Measurements from ENCODE around the gene HK1.

HK1 gene

GRCh38 chr10:69340695-69341094 lies 62.4 kb downstream of the HK1 start:
- Histone ChIP-seq H3K4me1 (ENCODE audit: control insufficient read depth, insufficient read depth, low read length, poor library complexity, severe bottlenecking) (peaks cover 44% of the 10 kb centered on the region), H3K36me3 (ENCODE audit: control insufficient read depth, insufficient read depth, low read length) (no peaks in the 10 kb centered on the region), H3K4me3 (ENCODE audit: insufficient read depth, low read depth, low read length, poor library complexity, severe bottlenecking) (no peak overlapping the region), H3K27me3 (replicated peaks; ENCODE audit: control insufficient read depth, insufficient read depth, low read length, poor library complexity, severe bottlenecking) (no peaks in the 10 kb centered on the region), H3K27ac (ENCODE audit: insufficient read depth, low read length, poor library complexity, severe bottlenecking) (peak overlapping the region; percentile 8), H3K9me3 (ENCODE audit: control insufficient read depth, low read length) (no peaks in the 10 kb centered on the region)
- no peak for DNase-seq

- Histone ChIP-seq H3K4me1 (ENCODE audit: control insufficient read depth, insufficient read depth, low read length, poor library complexity, severe bottlenecking) (peaks cover 56% of the 10 kb centered on the region), H3K4me3 (ENCODE audit: insufficient read depth, low read depth, low read length, poor library complexity, severe bottlenecking) (no peak overlapping the region), H3K27me3 (replicated peaks; ENCODE audit: control insufficient read depth, insufficient read depth, low read length, poor library complexity, severe bottlenecking) (no peaks in the 10 kb centered on the region), H3K27ac (ENCODE audit: insufficient read depth, low read length, poor library complexity, severe bottlenecking) (peak overlapping the region; percentile 51), H3K9me3 (ENCODE audit: control insufficient read depth, low read length) (no peaks in the 10 kb centered on the region), H3K36me3 (ENCODE audit: control insufficient read depth, insufficient read depth, low read length) (no peaks in the 10 kb centered on the region)
- no peak for DNase-seq
Measured at GRCh38 chr10:69343905-69344304, 65.6 kb downstream of the HK1 start.

GRCh38 chr10:69344591-69345252 lies 66.4 kb downstream of the HK1 start:
- Histone ChIP-seq H3K4me1 (ENCODE audit: control insufficient read depth, insufficient read depth, low read length, poor library complexity, severe bottlenecking) (peaks cover 57% of the 10 kb centered on the region), H3K27me3 (replicated peaks; ENCODE audit: control insufficient read depth, insufficient read depth, low read length, poor library complexity, severe bottlenecking) (no peaks in the 10 kb centered on the region), H3K4me3 (ENCODE audit: insufficient read depth, low read depth, low read length, poor library complexity, severe bottlenecking) (peak overlapping the region; percentile 7), H3K9me3 (ENCODE audit: control insufficient read depth, low read length) (no peaks in the 10 kb centered on the region), H3K27ac (ENCODE audit: insufficient read depth, low read length, poor library complexity, severe bottlenecking) (peak overlapping the region; percentile 51), H3K36me3 (ENCODE audit: control insufficient read depth, insufficient read depth, low read length) (no peaks in the 10 kb centered on the region)
- DNase-seq: no peak

- no peaks in the 10 kb centered on the region for H3K27me3 ChIP-seq (replicated peaks; ENCODE audit: control insufficient read depth, insufficient read depth, low read length, poor library complexity, severe bottlenecking)
- no peaks in the 10 kb centered on the region for H3K36me3 ChIP-seq (ENCODE audit: control insufficient read depth, insufficient read depth, low read length)
- peaks cover 58% of the 10 kb centered on the region for H3K4me1 ChIP-seq (ENCODE audit: control insufficient read depth, insufficient read depth, low read length, poor library complexity, severe bottlenecking)
- H3K9me3 ChIP-seq (ENCODE audit: control insufficient read depth, low read length): no peaks in the 10 kb centered on the region
- DNase-seq: no peak
- H3K27ac ChIP-seq (ENCODE audit: insufficient read depth, low read length, poor library complexity, severe bottlenecking): peak overlapping the region; percentile 51
- H3K4me3 ChIP-seq (ENCODE audit: insufficient read depth, low read depth, low read length, poor library complexity, severe bottlenecking): peak overlapping the region; percentile 16
Measured at GRCh38 chr10:69345402-69345801, 67.1 kb downstream of the HK1 start.

- Histone ChIP-seq H3K4me3 (ENCODE audit: insufficient read depth, low read depth, low read length, poor library complexity, severe bottlenecking) (no peak overlapping the region), H3K27me3 (replicated peaks; ENCODE audit: control insufficient read depth, insufficient read depth, low read length, poor library complexity, severe bottlenecking) (no peaks in the 10 kb centered on the region), H3K27ac (ENCODE audit: insufficient read depth, low read length, poor library complexity, severe bottlenecking) (peak overlapping the region; percentile 51), H3K9me3 (ENCODE audit: control insufficient read depth, low read length) (no peaks in the 10 kb centered on the region), H3K36me3 (ENCODE audit: control insufficient read depth, insufficient read depth, low read length) (no peaks in the 10 kb centered on the region), H3K4me1 (ENCODE audit: control insufficient read depth, insufficient read depth, low read length, poor library complexity, severe bottlenecking) (peaks cover 58% of the 10 kb centered on the region)
- no peak for DNase-seq
Measured at GRCh38 chr10:69345890-69346474, 67.7 kb downstream of the HK1 start.

- Histone ChIP-seq H3K36me3 (ENCODE audit: control insufficient read depth, insufficient read depth, low read length) (no peaks in the 10 kb centered on the region), H3K4me1 (ENCODE audit: control insufficient read depth, insufficient read depth, low read length, poor library complexity, severe bottlenecking) (peaks cover 58% of the 10 kb centered on the region), H3K9me3 (ENCODE audit: control insufficient read depth, low read length) (no peaks in the 10 kb centered on the region), H3K27ac (ENCODE audit: insufficient read depth, low read length, poor library complexity, severe bottlenecking) (no peak overlapping the region), H3K4me3 (ENCODE audit: insufficient read depth, low read depth, low read length, poor library complexity, severe bottlenecking) (no peak overlapping the region), H3K27me3 (replicated peaks; ENCODE audit: control insufficient read depth, insufficient read depth, low read length, poor library complexity, severe bottlenecking) (no peaks in the 10 kb centered on the region)
- no peak for DNase-seq
Measured at GRCh38 chr10:69346776-69347175, 68.5 kb downstream of the HK1 start.

GRCh38 chr10:69348816-69349541 lies 70.7 kb downstream of the HK1 start:
- peak overlapping the region; percentile 22 for H3K4me3 ChIP-seq (ENCODE audit: insufficient read depth, low read depth, low read length, poor library complexity, severe bottlenecking)
- no peak for DNase-seq
- H3K36me3 ChIP-seq (ENCODE audit: control insufficient read depth, insufficient read depth, low read length): no peaks in the 10 kb centered on the region
- H3K4me1 ChIP-seq (ENCODE audit: control insufficient read depth, insufficient read depth, low read length, poor library complexity, severe bottlenecking): peaks cover 56% of the 10 kb centered on the region
- H3K27ac ChIP-seq (ENCODE audit: insufficient read depth, low read length, poor library complexity, severe bottlenecking): peak overlapping the region; percentile 16
- no peaks in the 10 kb centered on the region for H3K27me3 ChIP-seq (replicated peaks; ENCODE audit: control insufficient read depth, insufficient read depth, low read length, poor library complexity, severe bottlenecking)
- no peaks in the 10 kb centered on the region for H3K9me3 ChIP-seq (ENCODE audit: control insufficient read depth, low read length)

- no peaks in the 10 kb centered on the region for H3K27me3 ChIP-seq (replicated peaks; ENCODE audit: control insufficient read depth, insufficient read depth, low read length, poor library complexity, severe bottlenecking)
- DNase-seq: no peak
- peaks cover 51% of the 10 kb centered on the region for H3K4me1 ChIP-seq (ENCODE audit: control insufficient read depth, insufficient read depth, low read length, poor library complexity, severe bottlenecking)
- H3K4me3 ChIP-seq (ENCODE audit: insufficient read depth, low read depth, low read length, poor library complexity, severe bottlenecking): no peak overlapping the region
- H3K9me3 ChIP-seq (ENCODE audit: control insufficient read depth, low read length): no peaks in the 10 kb centered on the region
- H3K27ac ChIP-seq (ENCODE audit: insufficient read depth, low read length, poor library complexity, severe bottlenecking): peak overlapping the region; percentile 16
- H3K36me3 ChIP-seq (ENCODE audit: control insufficient read depth, insufficient read depth, low read length): no peaks in the 10 kb centered on the region
Measured at GRCh38 chr10:69349542-69349888, 71.2 kb downstream of the HK1 start.

GRCh38 chr10:69351589-69351988 lies 73.3 kb downstream of the HK1 start:
- no peaks in the 10 kb centered on the region for H3K27me3 ChIP-seq (replicated peaks; ENCODE audit: control insufficient read depth, insufficient read depth, low read length, poor library complexity, severe bottlenecking)
- no peaks in the 10 kb centered on the region for H3K9me3 ChIP-seq (ENCODE audit: control insufficient read depth, low read length)
- H3K27ac ChIP-seq (ENCODE audit: insufficient read depth, low read length, poor library complexity, severe bottlenecking): no peak overlapping the region
- no peak for DNase-seq
- no peak overlapping the region for H3K4me3 ChIP-seq (ENCODE audit: insufficient read depth, low read depth, low read length, poor library complexity, severe bottlenecking)
- peaks cover 30% of the 10 kb centered on the region for H3K4me1 ChIP-seq (ENCODE audit: control insufficient read depth, insufficient read depth, low read length, poor library complexity, severe bottlenecking)
- H3K36me3 ChIP-seq (ENCODE audit: control insufficient read depth, insufficient read depth, low read length): no peaks in the 10 kb centered on the region

GRCh38 chr10:69352569-69353264 lies 74.4 kb downstream of the HK1 start:
- DNase-seq: no peak
- no peaks in the 10 kb centered on the region for H3K27me3 ChIP-seq (replicated peaks; ENCODE audit: control insufficient read depth, insufficient read depth, low read length, poor library complexity, severe bottlenecking)
- H3K9me3 ChIP-seq (ENCODE audit: control insufficient read depth, low read length): no peaks in the 10 kb centered on the region
- no peak overlapping the region for H3K27ac ChIP-seq (ENCODE audit: insufficient read depth, low read length, poor library complexity, severe bottlenecking)
- peaks cover 29% of the 10 kb centered on the region for H3K4me1 ChIP-seq (ENCODE audit: control insufficient read depth, insufficient read depth, low read length, poor library complexity, severe bottlenecking)
- H3K4me3 ChIP-seq (ENCODE audit: insufficient read depth, low read depth, low read length, poor library complexity, severe bottlenecking): no peak overlapping the region
- H3K36me3 ChIP-seq (ENCODE audit: control insufficient read depth, insufficient read depth, low read length): no peaks in the 10 kb centered on the region

All from effector memory CD4-positive, alpha-beta T cell (primary cell).